HG02852 (cell line): ENCODE data around the gene PGBD2.
"Not testable (repeated sequence)": the region's sequence is repeated elsewhere in the genome, so short reads cannot be mapped to it uniquely, and the experiment has no call there.

ENCODE experiments used
- ATAC-seq: cut with Tn5 transposase; IDR thresholded peaks from one replicate; pipeline ENCODE4 v1.9.1; 2021; ENCODE audit warnings: mild to moderate bottlenecking, moderate library complexity; ENCODE audit not compliant: unreplicated experiment

Gene PGBD2

GRCh38 chr1:248886237-248886895, 19.7 kb upstream of the PGBD2 start:
- no peak for ATAC-seq

- ATAC-seq = not testable (repeated sequence)
These were observed 16.2 kb upstream of the PGBD2 start for GRCh38 chr1:248889914-248890243.

- no peak for ATAC-seq
These were observed 15.2 kb upstream of the PGBD2 start for GRCh38 chr1:248890549-248891498.

GRCh38 chr1:248891758-248892157, 14.3 kb upstream of the PGBD2 start:
- no peak for ATAC-seq

- ATAC-seq = no peak
These were observed 13.4 kb upstream of the PGBD2 start for GRCh38 chr1:248892590-248892989.

- no peak for ATAC-seq
These were observed 11.2 kb upstream of the PGBD2 start for GRCh38 chr1:248894837-248895236.

GRCh38 chr1:248897412-248898337, 8.4 kb upstream of the PGBD2 start:
- ATAC-seq = no peak

- no peak for ATAC-seq
These were observed 5.4 kb upstream of the PGBD2 start for GRCh38 chr1:248900637-248901036.

- no peak for ATAC-seq
These were observed 4.5 kb upstream of the PGBD2 start for GRCh38 chr1:248901578-248901977.

- ATAC-seq = no peak
These were observed 1.4 kb upstream of the PGBD2 start for GRCh38 chr1:248904437-248905216.

GRCh38 chr1:248905662-248906008, 400 bp upstream of the PGBD2 start:
- no peak for ATAC-seq

- peak; percentile 14 for ATAC-seq
These were observed 972 bp downstream of the PGBD2 start for GRCh38 chr1:248906753-248907661.

- ATAC-seq = no peak
These were observed 4.7 kb downstream of the PGBD2 start for GRCh38 chr1:248910761-248911160.

GRCh38 chr1:248913933-248914332, 7.9 kb downstream of the PGBD2 start:
- ATAC-seq = no peak

- ATAC-seq = no peak
These were observed 8.9 kb downstream of the PGBD2 start for GRCh38 chr1:248914796-248915381.

- no peak for ATAC-seq
These were observed 12.1 kb downstream of the PGBD2 start for GRCh38 chr1:248918131-248918530.

GRCh38 chr1:248923352-248924338, 17.6 kb downstream of the PGBD2 start:
- ATAC-seq = no peak
